Nasal cavity respiratory epithelium epithelial cell of viscerocranial mucosa (primary cell): ENCODE measurements around the gene SHMT2. TPM values are rescaled to one million over a fixed set of nuclear protein-coding genes. Genes with fewer than 3 reads are reported as not detected.

Source experiments
- total RNA-seq: library from RNA; depleted of rRNA; stranded (reverse); fragments of >200 nt; gene quantifications from 2 replicates; pipeline ENCODE4 v1.2.3, GENCODE V29; 2014

The SHMT2 gene
- total RNA-seq, result 379 and 408 TPM in 2 replicates

DNA sequence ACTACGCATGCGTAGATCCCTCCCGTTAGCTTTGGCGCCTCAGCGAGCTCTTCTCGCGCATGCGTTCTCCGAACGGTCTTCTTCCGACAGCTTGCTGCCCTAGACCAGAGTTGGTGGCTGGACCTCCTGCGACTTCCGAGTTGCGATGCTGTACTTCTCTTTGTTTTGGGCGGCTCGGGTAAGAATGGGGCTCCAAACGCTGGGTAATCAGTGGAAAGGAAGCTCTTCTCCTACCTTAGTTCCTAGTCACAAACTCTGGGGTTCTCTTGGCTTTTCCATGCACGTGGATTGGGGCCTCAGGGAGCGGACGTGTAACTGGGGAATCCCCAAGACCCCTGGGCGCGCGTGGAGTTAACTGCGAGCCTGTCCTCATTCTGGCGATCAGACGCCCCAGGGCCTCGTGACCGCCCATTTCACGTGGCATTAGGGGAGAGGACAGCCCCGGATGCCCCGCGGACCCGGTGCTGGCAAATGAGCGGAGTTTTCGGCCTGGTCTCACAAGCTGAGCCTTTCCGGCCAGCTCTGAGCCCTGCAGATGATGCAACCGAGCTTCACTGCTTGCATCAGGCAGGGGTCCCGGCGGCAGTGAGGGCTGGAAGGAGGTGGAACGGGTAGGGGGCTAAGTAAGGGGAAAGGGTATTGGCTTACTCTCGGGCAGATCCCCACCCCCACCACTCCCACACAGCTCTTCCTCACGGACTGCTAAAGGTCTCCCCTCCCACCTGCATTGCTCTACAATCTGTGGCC lies at the start of gene SHMT2:
SHMT2 (plus strand) TSS at position 78 of the 747 bp plus-strand sequence; CDS start at position 146, 68 bp downstream.

DNA sequence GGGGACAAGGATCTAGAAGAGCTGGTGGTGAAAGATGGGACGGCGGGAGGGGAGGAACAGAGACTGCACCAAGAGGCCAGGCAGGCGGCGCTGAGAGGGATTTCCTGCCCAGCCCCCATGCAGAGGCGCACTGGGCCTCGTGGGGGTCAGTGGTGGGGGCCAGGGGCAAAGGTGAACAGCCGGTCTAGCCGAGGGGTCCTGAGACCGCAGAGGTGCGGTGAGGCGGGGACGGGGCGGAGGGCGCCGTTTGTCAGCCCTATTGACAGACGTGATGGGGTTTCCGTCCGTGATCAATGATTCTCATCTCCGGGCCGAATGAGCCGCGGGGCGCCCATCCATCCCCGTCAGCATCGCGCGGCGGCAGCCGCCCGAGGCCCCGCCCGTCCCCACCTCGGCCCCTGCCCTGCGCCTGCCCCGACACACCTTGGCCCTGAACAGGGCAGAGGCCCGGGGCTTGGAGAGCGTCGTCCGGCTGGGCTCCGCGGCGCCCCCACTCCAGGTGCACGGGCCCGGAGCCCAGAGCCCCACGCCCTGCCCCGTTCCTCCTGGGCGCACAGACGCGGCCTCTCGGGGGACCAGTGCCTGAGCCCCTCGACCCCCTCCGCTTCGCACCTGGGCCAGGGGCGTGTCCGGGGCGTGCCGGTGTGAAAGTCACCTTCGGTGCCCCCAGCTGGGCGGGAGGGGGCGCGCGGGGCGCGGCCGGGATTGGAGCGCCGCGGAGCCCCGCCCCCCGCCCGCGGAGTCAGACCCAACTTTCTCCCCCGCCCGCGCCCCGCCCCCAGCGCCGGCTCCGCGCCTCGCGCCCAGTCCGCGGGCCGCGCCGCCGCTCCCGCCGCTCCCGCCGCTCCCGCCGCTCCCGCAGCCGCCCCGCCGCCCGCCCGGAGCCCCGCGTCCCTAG lies 13.2 kb upstream of the SHMT2 start, which contains the start of gene NXPH4:
NXPH4 (plus strand) TSS at position 781 of the 898 bp plus-strand sequence. CDS start 176 bp downstream, outside the sequence.

DNA sequence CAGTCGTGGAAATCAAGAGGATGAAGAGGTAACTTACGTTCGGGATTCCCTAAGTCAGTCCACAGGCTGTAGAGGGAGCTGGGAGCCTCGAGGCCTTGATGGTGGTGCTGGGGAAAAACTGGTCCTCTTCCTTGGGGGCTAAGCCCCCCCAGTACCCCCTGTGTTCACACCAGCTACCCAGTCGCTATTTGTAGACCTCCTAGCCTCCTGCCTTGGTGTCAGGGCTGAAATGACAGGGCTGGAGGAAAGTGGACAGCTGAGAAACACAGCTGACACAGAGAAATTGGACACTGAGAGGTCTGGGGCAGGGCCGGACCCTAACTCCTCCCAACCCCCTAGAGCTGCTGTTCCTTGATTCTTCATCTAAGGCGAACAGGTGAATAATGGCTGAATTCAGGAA lies 21.4 kb downstream of the SHMT2 start, which contains the start of gene STAC3:
STAC3 (minus strand) TSS at position 232 of the 400 bp plus-strand sequence. CDS start 1,551 bp downstream, outside the sequence.

Other genes with a start within 250 kb of the SHMT2 start
- 8.2 and 9.7 TPM in 2 replicates for gene ZBTB39, start 223.2 kb upstream of the SHMT2 start, total RNA-seq
- not detected in 2 replicates for gene TAC3, start 213.2 kb upstream of the SHMT2 start, total RNA-seq
- gene MYO1A, start 179.6 kb upstream of the SHMT2 start, total RNA-seq, result 0.14 and 0.34 TPM in 2 replicates
- gene NEMP1, start 150.9 kb upstream of the SHMT2 start, total RNA-seq, result 4.8 and 11.6 TPM in 2 replicates
- gene NAB2, start 140.6 kb upstream of the SHMT2 start, total RNA-seq, result 22.9 and 54.0 TPM in 2 replicates
- 30.8 and 102 TPM in 2 replicates for gene STAT6, start 118.3 kb upstream of the SHMT2 start, total RNA-seq
- gene LRP1, start 101.2 kb upstream of the SHMT2 start, total RNA-seq, result 26.3 and 294 TPM in 2 replicates
- gene LRP1-AS, start 82.1 kb upstream of the SHMT2 start, total RNA-seq, result not detected in 2 replicates
- gene NXPH4, start 12.9 kb upstream of the SHMT2 start, total RNA-seq, result 1.0 and 14.2 TPM in 2 replicates
- 0.34 and 0.36 TPM in 2 replicates for gene STAC3, start 21.5 kb downstream of the SHMT2 start, total RNA-seq
- gene R3HDM2, start 201.3 kb downstream of the SHMT2 start, total RNA-seq, result 10.9 and 28.5 TPM in 2 replicates
- gene INHBC, start 205.1 kb downstream of the SHMT2 start, total RNA-seq, result not detected in 2 replicates
- 0.34 and 1.5 TPM in 2 replicates for gene INHBE, start 225.6 kb downstream of the SHMT2 start, total RNA-seq
- gene GLI1, start 230.1 kb downstream of the SHMT2 start, total RNA-seq, result under 0.01 and 0.14 TPM in 2 replicates